NCI-H1436 treated with DMSO at 0.1 percent for 48 hours (cell line): Measurements from ENCODE around the gene HS2ST1.
"Not testable (repeated sequence)": the region's sequence is repeated elsewhere in the genome, so short reads cannot be mapped to it uniquely, and the experiment has no call there.

Experiments
- DNase-seq: peaks from one replicate; lab custom pipeline; 2025; lab: John Stamatoyannopoulos, UW

The HS2ST1 gene

DNA sequence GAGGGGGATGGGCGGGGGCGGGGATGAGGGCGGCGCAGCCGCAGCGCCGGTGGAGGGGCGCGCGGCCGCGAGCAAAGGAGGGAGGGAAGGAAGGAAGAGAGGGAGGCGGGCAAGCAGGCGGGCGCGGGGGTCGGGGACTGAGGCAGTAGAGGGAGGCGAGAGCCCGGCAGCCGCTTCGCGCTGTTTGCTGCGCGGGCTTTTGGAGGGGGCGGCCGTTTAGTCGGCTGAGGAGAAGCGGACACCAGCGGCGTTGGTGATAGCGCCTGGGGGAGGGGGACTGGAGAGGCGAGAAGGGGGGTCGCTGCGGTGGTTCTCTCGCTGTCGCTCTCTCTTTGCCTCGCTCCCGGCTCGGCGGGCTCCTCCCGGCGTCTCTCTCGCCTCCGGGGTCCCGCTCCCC lies at the start of gene HS2ST1:
Gene HS2ST1 (plus strand): TSS at position 35 of the 397 bp plus-strand sequence.
- DNase-seq: no peak

DNA sequence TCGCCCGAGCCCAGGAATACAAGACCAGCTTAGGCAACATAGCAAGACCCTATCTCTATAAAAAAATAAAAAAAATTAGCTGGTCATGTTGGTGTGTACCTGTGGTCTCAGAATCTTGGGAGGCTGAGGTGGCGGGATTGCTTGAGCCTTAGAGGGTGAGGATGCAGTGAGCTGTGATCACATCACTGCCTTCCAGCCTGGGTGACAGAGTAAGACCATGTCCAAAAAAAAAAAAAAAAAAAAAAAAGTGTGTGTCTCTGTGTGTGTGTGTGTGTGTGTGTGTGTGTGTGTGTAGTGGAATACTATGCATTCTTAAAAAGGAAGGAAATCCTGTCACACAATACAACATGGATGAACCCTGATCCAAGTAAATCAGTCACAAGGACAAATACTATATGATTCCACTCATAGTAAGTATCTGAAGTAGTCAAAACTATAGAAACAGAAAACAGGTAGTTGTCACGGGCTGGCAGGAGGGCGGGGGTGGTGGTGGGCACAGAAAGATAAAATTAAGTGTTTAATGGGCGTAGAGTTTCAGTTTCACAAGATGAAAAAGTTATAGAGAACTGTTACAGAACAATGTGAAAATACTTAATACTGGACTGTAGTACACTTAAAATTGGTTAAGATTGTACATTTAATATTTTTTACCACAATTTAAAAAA lies 48.3 kb upstream of the HS2ST1 start:
- no peak for DNase-seq

DNA sequence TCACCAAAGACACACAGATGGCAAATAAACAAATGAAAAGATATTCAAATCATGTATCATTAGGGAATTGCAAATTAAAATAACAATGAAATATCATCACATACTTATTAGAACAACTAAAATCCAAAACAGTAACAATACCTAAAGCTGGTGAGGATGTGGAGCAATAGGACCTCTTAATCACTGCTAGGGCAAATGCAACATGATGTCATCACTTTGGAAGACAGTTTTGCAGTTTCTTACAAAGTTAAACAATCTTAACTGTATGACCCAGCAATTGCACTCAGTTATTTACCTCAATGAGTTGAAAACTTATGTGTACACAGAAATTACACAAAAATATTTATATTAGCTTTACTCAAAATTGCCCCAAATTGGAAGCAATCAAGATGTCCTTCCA lies 47.8 kb upstream of the HS2ST1 start:
- DNase-seq: no peak

DNA sequence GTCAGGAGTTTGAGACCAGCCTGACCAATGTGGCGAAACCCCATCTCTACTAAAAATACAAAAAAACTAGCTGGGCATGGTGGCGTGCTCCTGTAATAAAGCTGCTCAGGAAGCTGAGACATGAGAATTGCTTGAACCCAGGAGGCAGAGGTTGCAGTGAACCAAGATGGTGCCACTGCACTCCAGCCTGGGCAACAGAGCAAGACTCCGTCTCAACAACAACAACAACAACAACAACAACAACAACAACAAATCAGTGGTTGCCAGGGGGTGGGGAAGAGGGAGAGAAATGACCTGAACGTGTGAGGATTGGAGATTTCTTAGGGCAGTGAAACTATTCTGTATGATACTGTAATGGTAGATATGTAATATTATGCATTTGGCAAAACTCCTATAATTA lies 47.2 kb upstream of the HS2ST1 start:
- DNase-seq: not testable (repeated sequence)

DNA sequence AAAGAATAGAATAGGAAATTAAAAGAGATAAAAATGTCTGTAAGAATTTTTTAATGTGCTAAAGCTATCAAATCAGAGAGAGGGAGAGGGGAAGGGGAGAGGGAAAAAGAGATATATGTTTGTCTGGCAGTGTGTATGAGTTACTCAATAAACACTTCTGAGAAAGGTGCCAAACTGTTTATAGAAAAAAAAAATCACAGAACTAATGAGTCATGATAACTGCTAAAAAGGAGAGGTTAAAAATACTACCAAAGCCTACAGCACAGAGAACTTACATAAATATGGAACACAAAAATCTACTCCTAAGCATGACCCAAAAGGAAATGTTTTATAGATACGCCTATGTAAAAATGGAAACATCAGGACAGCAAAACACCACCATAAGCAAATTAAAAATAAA lies 46.0 kb upstream of the HS2ST1 start:
- no peak for DNase-seq

DNA sequence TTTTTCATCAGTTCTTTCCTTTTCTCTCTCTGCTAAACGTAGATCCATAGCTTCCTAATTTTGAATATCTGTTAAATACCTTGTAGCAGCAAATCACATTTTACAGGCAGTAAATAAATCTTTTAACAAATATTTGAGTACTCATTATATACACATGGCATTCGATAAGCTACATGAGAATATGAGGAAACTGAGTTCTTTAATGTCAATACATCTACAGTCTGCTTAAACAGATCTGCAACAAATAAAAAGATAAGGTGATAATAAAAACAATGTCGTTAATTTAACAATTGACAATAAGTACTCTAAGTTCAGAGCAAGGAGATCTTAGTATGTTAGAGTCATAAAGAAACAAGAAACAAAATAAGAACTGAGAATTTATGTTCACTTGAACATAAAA lies 43.4 kb upstream of the HS2ST1 start:
- DNase-seq: no peak

DNA sequence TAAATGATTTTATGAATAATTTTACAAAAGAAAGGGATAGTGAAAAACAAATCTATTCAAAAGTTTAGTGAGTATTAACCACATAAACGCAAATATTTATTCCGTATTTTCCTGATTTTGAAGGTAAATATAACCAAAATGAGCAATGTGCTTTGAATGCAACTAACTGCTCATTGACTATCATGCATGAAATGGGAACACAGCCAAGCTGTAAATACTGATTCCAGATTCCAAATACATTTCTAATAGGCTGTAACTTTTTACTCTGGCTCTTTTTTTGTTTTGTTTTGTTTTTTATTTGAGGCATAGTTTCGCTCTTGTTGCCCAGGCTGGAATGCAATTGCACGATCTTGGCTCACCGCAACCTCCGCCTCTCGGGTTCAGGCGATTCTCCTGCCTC lies 42.3 kb upstream of the HS2ST1 start:
- DNase-seq: no peak

DNA sequence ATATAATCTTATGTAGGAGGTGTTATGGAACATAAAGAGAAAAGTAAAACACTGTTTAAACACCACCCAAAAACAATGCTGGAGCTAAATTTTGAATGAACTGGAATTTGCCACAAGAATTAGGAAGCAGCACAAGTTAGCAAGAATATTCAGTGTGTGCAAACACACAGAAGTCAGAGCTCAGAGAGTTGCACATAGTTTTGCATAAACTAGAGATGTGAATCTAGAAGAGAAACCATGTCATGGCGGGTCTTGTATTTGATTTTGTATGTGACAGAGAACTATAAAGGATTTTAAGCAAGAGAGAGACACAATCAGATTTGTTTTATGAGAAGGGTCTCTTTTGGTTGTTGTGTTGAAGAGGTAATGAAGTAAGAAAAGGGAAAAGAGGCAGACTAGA lies 38.7 kb upstream of the HS2ST1 start:
- no peak for DNase-seq

DNA sequence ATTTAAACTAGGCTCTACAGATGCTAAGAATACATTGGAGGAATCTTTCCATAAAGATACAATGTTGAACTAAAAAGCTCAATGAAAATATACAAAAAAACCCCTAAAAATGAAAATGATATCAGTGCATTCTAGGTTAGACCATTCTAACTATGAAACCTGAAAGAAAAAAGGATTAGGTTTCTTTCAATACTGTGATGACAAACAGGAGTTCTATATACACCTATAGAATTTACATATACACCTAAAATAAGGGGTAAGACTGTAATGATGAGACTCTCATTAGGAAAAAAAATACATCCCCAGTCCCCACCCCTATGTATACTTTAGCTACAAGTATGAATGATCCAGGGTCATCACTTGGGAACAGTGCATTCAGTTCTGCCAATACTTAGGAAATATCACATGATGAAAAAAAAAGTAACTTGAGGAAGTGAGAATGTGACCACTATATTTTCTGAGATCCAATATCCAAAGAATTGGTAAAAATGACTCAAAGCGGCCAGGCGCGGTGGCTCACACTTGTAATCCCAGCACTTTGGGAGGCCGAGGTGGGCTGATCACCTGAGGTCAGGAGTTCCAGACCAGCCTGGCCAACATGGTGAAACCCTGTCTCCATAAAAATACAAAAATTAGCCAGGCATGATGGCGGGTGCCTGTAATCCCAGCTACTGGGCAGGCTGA lies 26.8 kb upstream of the HS2ST1 start:
- no peak for DNase-seq

DNA sequence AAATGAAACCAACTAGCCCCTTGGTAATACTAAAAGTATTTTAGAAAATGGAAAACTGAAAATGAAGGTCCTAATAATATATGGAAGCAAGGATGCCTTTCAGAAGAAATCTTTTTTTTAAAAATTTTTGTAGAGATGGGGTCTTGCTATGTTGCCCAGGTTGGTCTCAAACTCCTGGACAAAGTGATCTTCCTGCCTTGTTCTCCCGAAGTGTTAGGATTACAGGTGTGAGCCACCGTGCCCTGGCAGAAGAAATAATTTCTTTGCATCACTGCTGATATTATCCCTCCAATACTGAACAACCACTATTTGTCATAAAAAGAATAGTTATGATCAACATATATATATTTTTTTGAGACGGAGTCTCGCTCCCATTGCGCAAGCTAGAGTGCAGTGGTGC lies 26.1 kb upstream of the HS2ST1 start:
- DNase-seq: no peak

DNA sequence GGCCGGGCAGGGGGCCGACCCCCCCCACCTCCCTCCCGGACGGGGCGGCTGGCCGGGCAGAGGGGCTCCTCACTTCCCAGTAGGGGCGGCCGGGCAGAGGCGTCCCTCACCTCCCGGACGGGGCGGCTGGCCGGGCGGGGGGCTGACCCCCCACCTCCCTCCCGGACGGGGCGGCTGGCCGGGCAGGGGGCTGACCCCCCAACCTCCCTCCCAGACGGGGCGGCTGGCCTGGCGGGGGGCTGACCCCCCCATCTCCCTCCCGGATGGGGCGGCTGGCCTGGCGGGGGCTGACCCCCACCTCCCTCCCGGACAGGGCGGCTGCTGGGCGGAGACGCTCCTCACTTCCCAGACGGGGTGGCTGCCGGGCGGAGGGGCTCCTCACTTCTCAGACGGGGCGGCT lies 15.0 kb upstream of the HS2ST1 start:
- not testable (repeated sequence) for DNase-seq

DNA sequence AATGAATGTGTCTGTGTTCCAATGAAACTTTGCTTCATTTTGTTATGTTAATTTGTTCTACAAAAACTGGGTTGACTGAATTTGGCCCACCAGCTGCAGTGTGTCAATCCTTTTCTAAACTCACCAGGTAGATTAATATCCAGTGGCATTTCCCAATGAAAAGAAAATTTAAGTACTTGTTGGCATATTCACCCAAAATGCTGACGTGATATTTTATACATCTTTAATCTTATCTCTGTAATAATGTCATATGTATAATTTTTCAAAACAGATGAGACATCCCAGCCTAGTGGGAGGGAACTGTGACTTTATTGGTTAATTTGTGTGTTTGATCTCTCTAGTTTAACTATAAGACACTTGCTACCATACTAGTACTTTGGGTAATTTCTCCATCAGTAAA lies 8.6 kb upstream of the HS2ST1 start:
- no peak for DNase-seq

DNA sequence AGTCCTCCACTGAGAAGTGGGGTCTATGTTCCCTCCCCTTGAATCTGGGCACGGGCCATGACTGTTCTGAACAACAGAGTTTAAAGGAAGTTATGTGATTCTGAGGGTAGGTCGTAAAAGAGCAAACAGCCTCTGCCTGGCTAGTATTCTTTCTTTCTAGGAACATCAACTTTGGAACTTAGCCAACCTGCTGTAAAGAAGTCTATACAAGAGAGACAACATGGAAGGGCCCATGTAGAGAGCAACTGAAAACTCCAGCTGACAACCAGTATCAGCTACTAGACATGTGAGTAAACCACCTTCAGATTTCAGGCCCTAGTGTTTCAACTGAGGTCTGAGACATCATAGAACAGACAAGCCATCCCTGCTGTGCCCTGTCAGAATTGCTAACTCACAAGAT lies 8.0 kb upstream of the HS2ST1 start:
- no peak for DNase-seq

DNA sequence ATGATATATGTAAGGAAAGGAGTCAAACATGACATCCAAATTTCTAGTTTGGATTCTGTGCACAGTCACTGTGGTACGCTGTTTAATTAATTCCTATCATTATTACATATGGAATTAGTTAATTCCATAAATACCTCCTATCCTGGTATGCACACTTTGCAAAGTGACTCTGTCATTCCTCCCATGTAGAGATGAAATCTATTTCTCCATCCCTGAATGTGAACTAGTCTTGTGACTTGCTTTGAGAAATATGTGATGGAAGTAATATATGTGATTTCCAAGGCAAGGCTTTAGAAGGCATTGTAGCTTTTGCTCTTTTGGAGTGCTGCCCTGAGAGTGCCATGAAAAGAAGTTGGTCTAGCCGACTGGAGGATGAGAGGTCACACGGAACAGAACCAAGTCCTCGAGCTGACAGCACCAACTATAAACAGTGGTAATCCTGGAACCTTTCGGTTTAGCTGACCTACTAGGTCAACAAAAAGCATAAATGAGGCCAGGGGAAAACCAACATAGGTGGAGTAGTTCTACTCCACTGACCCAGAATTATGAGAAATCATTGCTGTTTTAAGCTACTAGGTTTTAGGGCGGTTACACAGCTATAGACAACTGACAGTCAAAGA lies 2.0 kb upstream of the HS2ST1 start:
- DNase-seq: no peak

DNA sequence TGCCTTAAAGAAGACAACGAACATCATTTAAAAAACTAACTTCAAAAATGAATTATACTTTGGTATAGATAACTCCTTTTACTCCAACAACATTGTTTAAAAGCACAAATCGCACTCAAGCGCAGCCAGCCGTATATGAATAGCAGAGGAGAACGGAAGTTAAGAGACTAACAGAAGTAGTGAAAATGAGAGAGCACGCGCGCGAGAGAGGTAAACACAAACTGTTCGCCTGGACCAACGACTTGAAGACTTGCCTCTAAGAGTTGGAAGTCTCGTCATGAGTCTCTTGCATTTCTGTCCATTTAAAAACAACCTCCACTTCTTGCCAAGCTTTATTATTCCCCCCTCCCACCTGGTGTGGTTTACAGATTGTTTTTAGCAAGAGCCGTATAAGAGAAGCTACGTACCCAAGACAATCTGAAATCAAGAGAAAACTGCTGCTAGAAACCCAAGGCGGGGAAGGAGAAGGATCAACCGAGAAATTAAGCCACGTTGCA lies 988 bp upstream of the HS2ST1 start:
- DNase-seq: no peak

DNA sequence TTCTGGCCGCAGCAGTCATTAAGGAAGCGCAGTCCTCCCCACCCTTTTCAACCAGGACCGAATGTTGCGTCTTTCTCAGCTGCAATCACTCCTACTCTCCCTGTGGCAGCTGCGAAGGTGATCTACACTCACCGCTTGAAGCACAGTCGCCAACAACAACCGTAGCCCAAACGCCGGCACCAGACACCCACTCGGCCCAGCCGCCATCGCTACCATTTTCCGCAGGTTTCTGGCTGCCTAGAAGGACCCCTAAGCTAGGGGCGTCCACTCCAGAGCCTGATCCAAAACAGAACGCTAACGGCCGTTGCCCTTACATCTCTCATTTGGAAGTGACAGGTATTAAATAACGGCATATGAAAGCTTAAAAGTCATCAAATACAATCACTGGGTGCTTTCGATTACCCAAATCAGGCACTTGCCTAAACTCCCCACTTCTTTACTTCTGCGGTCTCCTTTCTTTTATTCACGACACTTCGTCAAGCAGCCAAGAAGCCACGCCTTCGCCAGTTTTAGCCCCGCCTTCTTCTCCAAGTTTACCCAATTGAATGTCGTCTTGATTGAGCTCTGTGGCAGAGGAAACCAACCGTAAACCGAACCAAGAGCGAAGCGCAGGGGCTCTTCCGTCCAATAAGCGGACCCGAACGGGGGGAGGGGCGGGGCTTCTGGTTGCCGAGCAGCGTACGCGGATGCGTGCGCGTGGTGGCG lies 387 bp upstream of the HS2ST1 start, which contains the start of gene SELENOF:
Gene SELENOF (minus strand): TSS at position 231 of the 705 bp plus-strand sequence. CDS start 15 bp downstream, at position 216.
- DNase-seq: peak; percentile 98

DNA sequence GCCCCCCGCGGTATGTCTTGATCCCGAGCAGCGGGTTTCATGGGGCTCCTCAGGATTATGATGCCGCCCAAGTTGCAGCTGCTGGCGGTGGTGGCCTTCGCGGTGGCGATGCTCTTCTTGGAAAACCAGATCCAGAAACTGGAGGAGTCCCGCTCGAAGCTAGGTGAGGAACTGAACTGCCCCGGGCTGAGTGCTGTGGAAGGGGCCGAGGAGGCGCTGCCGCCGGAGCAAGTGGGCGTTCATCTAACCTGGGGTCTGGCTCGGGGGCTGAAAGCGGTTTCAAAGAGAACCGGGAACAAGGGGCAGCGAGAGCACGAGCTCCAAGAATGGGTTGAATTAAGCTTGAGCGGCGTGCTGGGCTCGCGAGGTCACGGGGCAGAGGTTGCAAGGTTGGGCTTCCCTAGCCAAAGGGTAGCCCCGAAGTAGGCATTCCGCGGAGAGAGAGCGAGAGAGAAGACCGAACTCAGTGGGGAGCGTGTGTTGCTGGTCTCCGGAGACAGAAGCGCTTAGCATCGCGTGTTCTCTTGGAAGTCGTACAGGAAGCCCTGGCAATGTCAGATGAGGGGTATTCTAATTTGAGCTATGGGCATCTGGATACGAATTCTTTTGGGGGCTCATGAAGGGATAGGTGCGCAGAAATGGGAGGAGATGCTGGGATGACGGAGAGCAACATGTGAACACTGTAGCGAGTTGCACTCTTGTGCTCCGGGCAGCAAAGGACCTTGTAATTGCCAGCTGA lies 732 bp downstream of the HS2ST1 start:
- DNase-seq: no peak

DNA sequence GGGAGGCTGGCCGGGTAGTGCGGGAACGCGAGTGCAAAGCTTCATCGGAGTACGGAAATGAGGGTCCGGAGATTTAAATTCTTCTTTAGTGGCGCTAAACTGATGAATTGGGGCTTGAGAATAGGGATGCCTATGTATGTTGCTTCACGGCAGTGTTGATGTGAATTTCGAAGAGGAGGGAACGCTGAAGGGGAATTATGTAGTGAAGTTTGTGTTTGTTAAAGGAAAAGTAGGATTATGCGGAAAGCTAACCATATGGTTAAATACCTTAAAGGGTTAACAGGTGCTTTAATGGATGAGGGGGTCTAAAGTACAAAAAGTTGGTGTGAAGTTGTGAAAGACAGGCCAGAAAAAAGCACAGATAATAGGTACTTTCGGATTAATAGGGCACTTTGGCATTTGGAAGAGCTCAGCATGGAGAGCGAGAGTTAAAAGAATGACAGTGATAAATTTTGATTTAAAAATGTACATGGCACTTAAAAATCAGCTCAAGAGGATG lies 1.4 kb downstream of the HS2ST1 start:
- no peak for DNase-seq

DNA sequence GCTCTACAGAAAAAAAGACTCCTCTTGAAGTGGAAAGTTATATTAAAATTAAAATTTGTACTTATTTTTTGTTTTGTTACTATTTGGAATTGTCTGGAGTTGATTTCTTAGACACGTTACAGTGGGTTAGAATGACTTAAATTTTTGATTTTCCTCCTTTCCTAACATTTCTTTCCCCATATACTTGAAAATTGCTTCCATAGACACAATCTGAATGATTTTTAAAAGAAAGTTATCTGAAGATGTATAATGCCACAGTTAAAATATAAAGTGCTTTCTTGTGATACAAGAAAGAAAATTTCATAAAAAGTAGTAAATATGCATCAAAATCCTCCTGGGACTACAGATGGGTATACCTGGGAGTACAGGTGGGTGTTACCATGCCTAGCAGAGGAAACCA lies 2.3 kb downstream of the HS2ST1 start:
- no peak for DNase-seq

DNA sequence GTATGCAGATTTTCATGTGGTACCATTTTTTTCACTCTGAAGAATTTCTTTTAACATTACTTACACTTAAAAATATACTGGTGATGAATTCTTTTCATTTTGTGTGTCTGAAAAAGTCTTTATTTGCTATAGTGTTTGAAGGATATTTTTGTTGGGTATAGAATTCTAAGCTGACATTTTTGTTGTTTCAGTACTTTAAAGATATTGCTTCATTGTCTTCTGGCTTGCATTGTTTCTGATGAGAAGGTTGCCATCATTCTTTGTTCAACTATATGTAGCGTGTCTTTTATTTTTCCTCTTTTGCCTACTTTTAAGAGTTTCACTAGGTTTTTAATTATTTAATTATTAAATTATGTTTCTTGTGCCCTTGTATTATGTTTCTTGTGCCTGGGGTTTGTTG lies 8.0 kb downstream of the HS2ST1 start:
- DNase-seq: no peak

DNA sequence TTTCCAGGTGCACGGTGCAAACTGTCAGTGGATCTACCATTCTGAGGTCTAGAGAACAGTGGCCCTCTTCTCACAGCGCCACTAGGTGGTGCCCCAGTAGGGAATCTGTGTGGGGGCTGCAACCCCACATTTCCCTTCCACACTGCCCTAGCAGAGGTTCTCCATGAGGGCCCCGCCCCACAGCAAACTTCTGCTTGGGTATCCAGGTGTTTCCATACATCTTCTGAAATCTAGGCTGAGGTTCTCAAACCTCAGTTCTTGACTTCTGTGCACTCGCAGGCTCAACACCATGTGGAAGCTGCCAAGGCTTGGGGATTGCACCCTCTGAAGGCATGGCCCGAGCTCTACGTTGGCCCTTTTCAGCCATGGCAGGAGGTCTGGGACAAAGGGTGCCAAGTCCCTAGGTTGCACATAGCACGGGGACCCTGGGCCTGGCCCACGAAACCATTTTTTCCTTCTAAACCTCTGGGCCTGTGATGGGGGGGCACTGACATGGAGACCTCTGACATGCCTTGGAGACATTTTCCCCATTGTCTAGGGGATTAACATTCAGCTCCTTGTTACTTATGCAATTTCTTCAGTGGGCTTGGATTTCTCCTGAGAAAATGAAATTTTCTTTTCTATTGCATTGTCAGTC lies 10.0 kb downstream of the HS2ST1 start:
- DNase-seq: no peak
